H9 (cell line): ENCODE results near the gene TMEM38A. TPM values are rescaled to one million over a fixed set of nuclear protein-coding genes. Genes with fewer than 3 reads are reported as not detected.

ENCODE experiments used
- DNase-seq: peaks from one replicate; pipeline ENCODE4 v3.0.0-alpha.2; 2017
- H2AFZ ChIP-seq: one replicate; pipeline ENCODE4 v1.6.1; 2013; ENCODE audit warnings: mild to moderate bottlenecking, low read length, control low read depth, moderate library complexity
- H2AK5ac ChIP-seq: 2 replicates; pipeline ENCODE4 v1.6.1; 2013; ENCODE audit warnings: low read length, control low read depth, mixed read lengths; ENCODE audit not compliant: insufficient read length
- H2BK120ac ChIP-seq: one replicate; pipeline ENCODE4 v1.6.1; 2013; ENCODE audit warnings: low read depth, mild to moderate bottlenecking, low read length, control low read depth, inconsistent platforms; ENCODE audit not compliant: poor library complexity, severe bottlenecking
- H2BK12ac ChIP-seq: 2 replicates; pipeline ENCODE4 v1.6.1; 2013; ENCODE audit warnings: low read length, control low read depth, mixed read lengths, low read depth; ENCODE audit not compliant: insufficient read length
- H2BK15ac ChIP-seq: 2 replicates; pipeline ENCODE4 v1.6.1; 2013; ENCODE audit warnings: low read depth, low read length, control low read depth
- H2BK20ac ChIP-seq: one replicate; pipeline ENCODE4 v1.6.1; 2013; ENCODE audit warnings: low read depth, mild to moderate bottlenecking, low read length, control low read depth, inconsistent platforms; ENCODE audit not compliant: poor library complexity, severe bottlenecking
- H2BK5ac ChIP-seq: 2 replicates; pipeline ENCODE4 v1.6.1; 2013; ENCODE audit warnings: low read length, control low read depth, mixed read lengths; ENCODE audit not compliant: insufficient read length
- H3K14ac ChIP-seq: 2 replicates; pipeline ENCODE4 v1.6.1; 2013; ENCODE audit warnings: low read length, control low read depth; ENCODE audit not compliant: insufficient read depth
- H3K18ac ChIP-seq: 2 replicates; pipeline ENCODE4 v1.6.1; 2013; ENCODE audit warnings: low read depth, mild to moderate bottlenecking, mixed read lengths, low read length, control low read depth; ENCODE audit not compliant: insufficient read length
- H3K23ac ChIP-seq: 2 replicates; pipeline ENCODE4 v1.6.1; 2013; ENCODE audit warnings: low read length, control low read depth, mixed read lengths, low read depth; ENCODE audit not compliant: insufficient read length
- H3K23me2 ChIP-seq: 2 replicates; pipeline ENCODE4 v1.6.1; 2013; ENCODE audit warnings: low read depth, mild to moderate bottlenecking, mixed read lengths, low read length, control low read depth; ENCODE audit not compliant: insufficient read length, poor library complexity, severe bottlenecking
- H3K27ac ChIP-seq: 2 replicates; pipeline ENCODE4 v1.5.1; 2013; ENCODE audit warnings: low read length, control low read depth, mixed read lengths, low read depth; ENCODE audit not compliant: insufficient read length
- H3K27me3 ChIP-seq: 2 replicates; pipeline ENCODE4 v1.6.1; 2013; ENCODE audit warnings: low read length, control low read depth, inconsistent platforms; ENCODE audit not compliant: insufficient read depth
- H3K4ac ChIP-seq: 2 replicates; pipeline ENCODE4 v1.6.1; 2013; ENCODE audit warnings: low read depth, mild to moderate bottlenecking, control low read depth, inconsistent platforms, low read length, moderate library complexity
- H3K4me1 ChIP-seq: 2 replicates; pipeline ENCODE4 v1.6.1; 2013; ENCODE audit warnings: low read length, control low read depth, inconsistent platforms; ENCODE audit not compliant: insufficient read depth
- H3K4me2 ChIP-seq: 2 replicates; pipeline ENCODE4 v1.6.1; 2013; ENCODE audit warnings: low read length, control low read depth, mixed read lengths; ENCODE audit not compliant: insufficient read length, insufficient read depth
- H3K56ac ChIP-seq: 2 replicates; pipeline ENCODE4 v1.6.1; 2013; ENCODE audit warnings: low read depth, mild to moderate bottlenecking, mixed read lengths, low read length, control low read depth; ENCODE audit not compliant: insufficient read length
- H3K79me1 ChIP-seq: 2 replicates; pipeline ENCODE4 v1.6.1; 2013; ENCODE audit warnings: low read depth, mild to moderate bottlenecking, moderate library complexity, low read length, control low read depth, inconsistent platforms; ENCODE audit not compliant: insufficient read depth, poor library complexity, severe bottlenecking
- H3K79me2 ChIP-seq: 2 replicates; pipeline ENCODE4 v1.6.1; 2013; ENCODE audit warnings: low read length, control low read depth, inconsistent platforms; ENCODE audit not compliant: insufficient read depth
- H3K9ac ChIP-seq: 2 replicates; pipeline ENCODE4 v1.6.1; 2013; ENCODE audit warnings: low read length, control low read depth, mixed read lengths; ENCODE audit not compliant: insufficient read length; ENCODE audit errors: extremely low read depth
- H3K9me3 ChIP-seq: one replicate; pipeline ENCODE4 v1.6.1; 2013; ENCODE audit warnings: low read depth, low read length, inconsistent platforms; ENCODE audit not compliant: control insufficient read depth
- H3T11ph ChIP-seq: one replicate; pipeline ENCODE4 v1.6.1; 2013; ENCODE audit warnings: mild to moderate bottlenecking, low read length, control low read depth, inconsistent platforms
- H4K20me1 ChIP-seq: one replicate; pipeline ENCODE4 v1.6.1; 2013; ENCODE audit not compliant: control insufficient read depth, insufficient read length, insufficient read depth
- H4K5ac ChIP-seq: 2 replicates; pipeline ENCODE4 v1.6.1; 2013; ENCODE audit warnings: low read depth, mild to moderate bottlenecking, mixed read lengths, low read length, control low read depth; ENCODE audit not compliant: insufficient read length
- H4K8ac ChIP-seq: replicated peaks from 2 replicates; pipeline ENCODE4 v1.6.1; 2013; ENCODE audit warnings: low read length, control low read depth, mixed read lengths, low read depth; ENCODE audit not compliant: insufficient read length
- H4K91ac ChIP-seq: 2 replicates; pipeline ENCODE4 v1.6.1; 2013; ENCODE audit warnings: low read depth, mild to moderate bottlenecking, moderate library complexity, mixed read lengths, low read length, control low read depth; ENCODE audit not compliant: insufficient read length
- H3K27ac Mint-ChIP-seq, 3 experiments: 2 replicates in 2 of 3; 3 replicates in 1 of 3; pipeline ENCODE4 v1.8.0; 2020 to 2021; ENCODE audit warnings: mixed read lengths in 3 of 3, mild to moderate bottlenecking in 1 of 3, moderate library complexity in 1 of 3
- H3K27me3 Mint-ChIP-seq: 2 replicates; pipeline ENCODE4 v1.8.0; 2021; ENCODE audit warnings: low read depth, mild to moderate bottlenecking, moderate library complexity, mixed read lengths
- H3K36me3 Mint-ChIP-seq, 3 experiments: 2 replicates in 2 of 3; 3 replicates in 1 of 3; pipeline ENCODE4 v1.8.0; 2020 to 2021; ENCODE audit warnings: low read depth in 3 of 3, mixed read lengths in 3 of 3; ENCODE audit not compliant: insufficient read depth in 1 of 3
- H3K4me1 Mint-ChIP-seq, 2 experiments: 2 replicates each; pipeline ENCODE4 v1.8.0; 2020; ENCODE audit warnings: mixed read lengths in 2 of 2
- H3K4me3 Mint-ChIP-seq, 2 experiments: 2 replicates in 1 of 2; 3 replicates in 1 of 2; pipeline ENCODE4 v1.8.0; 2020 to 2021; ENCODE audit warnings: mild to moderate bottlenecking in 2 of 2, mixed read lengths in 2 of 2, moderate library complexity in 1 of 2
- H3K9me3 Mint-ChIP-seq, 2 experiments: 2 replicates in 1 of 2; 3 replicates in 1 of 2; pipeline ENCODE4 v1.8.0; 2020; ENCODE audit warnings: mild to moderate bottlenecking in 2 of 2, mixed read lengths in 2 of 2, moderate library complexity in 1 of 2
- CTCF ChIP-seq: fragments of 200-600 bp; sonication (generic); conservative IDR thresholded peaks from 3 replicates; pipeline ENCODE4 v1.8.0; 2021; ENCODE audit warnings: antibody characterized with exemption, mild to moderate bottlenecking
- WGBS: extraction: QIAGEN DNeasy Blood & Tissue Kit; methylation state at CpG from one replicate; pipeline ENCODE4 v1.1.7; 2013; ENCODE audit warnings: missing lambda C conversion rate, low lambda C conversion rate, mixed read lengths; ENCODE audit not compliant: insufficient read length; ENCODE audit errors: extremely low coverage; 5-methylcytosine and 5-hydroxymethylcytosine counted together
- total RNA-seq: library from RNA; stranded (reverse); gene quantifications from 2 replicates; pipeline ENCODE4 v1.2.1, GENCODE V29; 2021

Gene TMEM38A
- total RNA-seq, 1 experiment from 2014 or later: 7.4 TPM

- Histone ChIP-seq H3K18ac (no peak overlapping the region), H4K5ac (no peak overlapping the region), H3K9me3 (no peaks in the 10 kb centered on the region), H3K4me2 (no peak overlapping the region), H3K23ac (no peak overlapping the region), H3K79me2 (no peaks in the 10 kb centered on the region), H2BK20ac (no peak overlapping the region), H2BK120ac (no peak overlapping the region), H4K91ac (no peak overlapping the region), H2BK12ac (no peak overlapping the region), H2BK5ac (no peak overlapping the region), H3K79me1 (no peaks in the 10 kb centered on the region), H3K4ac (no peak overlapping the region), H2AK5ac (no peak overlapping the region), H3K27me3 (no peaks in the 10 kb centered on the region), H3K27ac (no peak overlapping the region), H4K20me1 (no peaks in the 10 kb centered on the region), H3T11ph (no peak overlapping the region), H4K8ac (no peak overlapping the region), H3K9ac (no peak overlapping the region), H2BK15ac (no peak overlapping the region), H3K4me1 (no peaks in the 10 kb centered on the region), H3K23me2 (no peaks in the 10 kb centered on the region), H3K56ac (no peak overlapping the region), H2AFZ (no peak overlapping the region), H3K14ac (no peak overlapping the region)
- H3K9me3 Mint-ChIP-seq: no peaks in the 10 kb centered on the region
- H3K27ac Mint-ChIP-seq: no peak overlapping the region
- no peak for TF ChIP-seq CTCF
- DNase-seq: no peak
- WGBS: no CpG with 5 or more reads among the region's 11 CpGs
- H3K4me1 Mint-ChIP-seq: no peaks in the 10 kb centered on the region
- peaks cover 9 to 23% (median 16%) of the 10 kb centered on the region in 3 experiments; a peak in 6 of 7 replicates for H3K36me3 Mint-ChIP-seq
- no peaks in the 10 kb centered on the region for H3K27me3 Mint-ChIP-seq
- H3K4me3 Mint-ChIP-seq: no peak overlapping the region
Measured at GRCh38 chr19:16679811-16680210, 18.9 kb downstream of the TMEM38A start.
